ENCODE measurements around the gene EFCAB9.
"Not testable (repeated sequence)": the region's sequence is repeated elsewhere in the genome, so short reads cannot be mapped to it uniquely, and the experiment has no call there.

EFCAB9 gene

DNA sequence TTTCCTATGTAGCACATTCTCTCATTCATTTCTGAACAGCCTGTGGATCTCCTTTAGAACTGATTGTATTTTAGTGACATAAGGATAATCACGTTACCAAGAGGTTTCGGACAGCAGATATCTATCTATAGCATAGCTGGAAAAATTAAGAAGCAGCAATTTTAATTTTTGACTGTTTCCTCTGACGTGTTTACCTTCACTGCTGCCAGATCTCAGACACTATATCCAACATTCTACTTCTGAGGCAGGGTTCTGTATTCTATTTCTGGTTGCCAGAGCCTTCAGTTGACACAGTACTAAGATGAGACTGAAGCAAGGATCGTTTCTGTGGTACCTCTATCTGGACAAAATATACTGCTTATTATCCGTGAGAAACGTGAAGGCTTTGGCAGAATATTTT lies at the start of gene EFCAB9:
TSS of gene EFCAB9 (plus strand) at position 301 of the 400 bp plus-strand sequence. CDS start at position 302, 1 bp downstream.
- Mint-ChIP-seq H3K4me1 (peaks cover 7% of the 10 kb centered on the region), H3K27me3 (no peaks in the 10 kb centered on the region), H3K9me3 (no peaks in the 10 kb centered on the region), H3K4me3 (no peak within 1 kb of the TSS), H3K27ac (no peak within 1 kb of the TSS), H3K36me3 (ENCODE audit: low read depth) (no peaks in the 10 kb centered on the region)
- ATAC-seq (no peak), DNase-seq (no peak)

DNA sequence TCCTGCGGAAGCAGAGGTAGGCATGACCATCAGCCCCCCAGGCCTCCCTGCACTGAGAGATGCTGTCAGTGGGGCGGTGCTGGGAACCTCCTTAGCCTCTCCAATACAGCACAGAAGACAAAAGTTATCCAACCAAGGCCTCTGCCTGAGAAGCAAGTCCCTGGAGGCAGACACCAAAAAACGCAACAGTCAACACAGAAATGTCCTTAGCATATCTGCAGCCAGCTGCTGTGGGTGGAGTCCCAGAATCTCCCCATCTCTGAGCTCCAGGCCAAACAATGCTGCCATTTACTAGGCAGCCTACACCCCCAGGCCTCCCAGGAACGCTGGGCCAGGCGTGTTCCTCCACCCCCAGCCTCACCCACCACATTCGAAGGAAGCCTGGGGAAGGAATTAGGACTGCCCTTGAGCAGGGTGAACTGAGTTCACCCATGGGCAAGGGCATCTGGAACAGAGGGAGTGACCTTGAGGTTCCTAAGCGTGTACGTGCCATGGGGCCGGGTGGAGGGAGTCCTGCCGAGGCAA lies 49.6 kb upstream of the EFCAB9 start:
- H3K4me1 Mint-ChIP-seq, result peaks cover 89% of the 10 kb centered on the region
- ATAC-seq, result no peak
- no peak for DNase-seq
- H3K4me3 Mint-ChIP-seq, result no peak overlapping the region
- no peaks in the 10 kb centered on the region for H3K9me3 Mint-ChIP-seq
- peaks cover 8% of the 10 kb centered on the region for H3K36me3 Mint-ChIP-seq (ENCODE audit: low read depth)
- no peaks in the 10 kb centered on the region for H3K27me3 Mint-ChIP-seq
- H3K27ac Mint-ChIP-seq, result peak overlapping the region; percentile 28

DNA sequence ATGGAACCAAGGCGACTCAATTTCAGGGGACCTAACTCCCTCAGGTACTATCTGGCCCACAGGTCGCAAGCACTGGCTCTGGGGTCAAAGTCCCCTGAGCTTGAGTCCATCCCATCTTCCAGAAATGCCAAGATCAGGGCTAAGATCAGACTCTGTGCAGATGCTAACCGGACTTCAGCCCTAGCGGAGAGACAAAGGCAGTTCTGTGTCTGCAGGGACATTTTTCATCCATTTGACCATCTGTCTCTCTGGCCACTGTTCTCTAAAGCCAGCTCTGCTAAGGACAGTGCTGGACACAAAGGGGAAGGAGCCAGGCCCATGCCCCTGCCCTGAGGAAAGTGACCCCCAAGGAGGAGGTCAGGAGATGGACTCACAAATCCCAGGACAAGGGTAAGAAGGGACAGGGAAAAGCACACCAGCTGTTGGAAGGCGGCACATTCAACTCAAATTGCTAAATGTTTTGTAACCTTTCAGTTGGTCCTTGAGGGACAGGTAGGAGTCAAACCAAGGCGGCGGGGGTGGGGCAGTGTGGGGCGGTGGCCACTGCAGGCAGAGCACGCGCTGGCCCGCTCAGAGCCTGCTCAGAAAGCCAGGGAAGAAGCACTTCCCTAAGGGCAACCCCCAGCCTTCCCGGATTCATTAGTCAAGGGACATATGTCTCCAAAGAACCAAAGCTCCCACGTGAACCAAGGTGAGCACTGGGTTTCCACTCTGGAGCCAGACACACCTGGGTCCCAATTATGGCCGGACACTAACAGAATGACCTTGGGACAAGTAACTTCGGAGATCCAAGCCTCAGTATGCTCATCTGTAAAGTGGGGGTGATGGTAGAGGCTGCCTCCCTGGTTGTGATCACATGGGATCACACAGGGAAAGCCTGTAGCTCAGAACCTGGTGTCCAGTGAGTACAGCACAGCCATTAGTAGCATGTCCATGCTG lies 48.8 kb upstream of the EFCAB9 start:
- Mint-ChIP-seq H3K36me3 (ENCODE audit: low read depth) (peaks cover 4% of the 10 kb centered on the region), H3K27ac (peak overlapping the region; percentile 48), H3K27me3 (no peaks in the 10 kb centered on the region), H3K4me1 (peaks cover 86% of the 10 kb centered on the region), H3K9me3 (no peaks in the 10 kb centered on the region), H3K4me3 (no peak overlapping the region)
- no peak for DNase-seq
- no peak for ATAC-seq

DNA sequence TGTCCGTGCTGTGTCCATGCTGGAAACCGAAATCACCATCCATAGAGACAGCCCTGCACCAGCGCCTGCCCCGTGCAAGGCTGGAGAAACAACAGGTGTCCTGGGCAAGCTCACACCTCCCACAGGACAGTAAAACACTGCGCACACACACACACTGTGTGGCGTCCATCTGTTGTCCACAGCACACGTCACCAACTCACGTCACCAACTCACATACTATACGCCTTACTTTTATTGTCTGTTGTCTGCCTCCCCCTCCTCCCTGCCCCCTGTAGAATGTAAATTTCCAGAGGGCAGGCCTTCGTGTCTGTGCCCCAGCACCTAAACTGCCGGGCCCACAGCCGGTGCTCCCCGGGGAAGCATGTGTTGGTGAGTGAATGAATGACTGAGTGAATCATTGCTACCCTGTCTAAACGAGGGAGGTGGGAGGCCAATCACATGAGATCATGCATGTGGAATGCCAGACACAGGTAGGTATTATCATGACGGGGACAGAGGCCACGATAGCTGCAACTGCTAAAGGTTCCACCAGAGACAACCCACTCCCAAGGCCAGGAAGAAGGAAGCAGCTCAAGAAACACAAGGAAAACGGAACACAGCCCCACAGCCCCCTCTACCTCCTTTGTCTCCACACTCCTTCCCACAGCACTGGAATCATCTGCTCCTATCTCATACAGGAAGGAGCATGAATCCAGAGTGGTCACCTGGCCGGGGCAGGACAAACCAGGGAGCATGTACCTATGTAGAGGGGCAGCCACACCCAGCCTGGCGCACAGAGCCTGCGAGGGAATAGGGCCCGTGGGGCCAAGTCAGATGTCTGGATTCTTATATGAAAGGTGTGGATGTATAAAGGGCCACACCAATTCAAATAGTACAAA lies 47.9 kb upstream of the EFCAB9 start:
- no peaks in the 10 kb centered on the region for H3K9me3 Mint-ChIP-seq
- peaks cover 10% of the 10 kb centered on the region for H3K36me3 Mint-ChIP-seq (ENCODE audit: low read depth)
- peaks cover 88% of the 10 kb centered on the region for H3K4me1 Mint-ChIP-seq
- H3K27me3 Mint-ChIP-seq, result no peaks in the 10 kb centered on the region
- no peak for DNase-seq
- no peak for ATAC-seq
- peak overlapping the region; percentile 48 for H3K27ac Mint-ChIP-seq
- no peak overlapping the region for H3K4me3 Mint-ChIP-seq

DNA sequence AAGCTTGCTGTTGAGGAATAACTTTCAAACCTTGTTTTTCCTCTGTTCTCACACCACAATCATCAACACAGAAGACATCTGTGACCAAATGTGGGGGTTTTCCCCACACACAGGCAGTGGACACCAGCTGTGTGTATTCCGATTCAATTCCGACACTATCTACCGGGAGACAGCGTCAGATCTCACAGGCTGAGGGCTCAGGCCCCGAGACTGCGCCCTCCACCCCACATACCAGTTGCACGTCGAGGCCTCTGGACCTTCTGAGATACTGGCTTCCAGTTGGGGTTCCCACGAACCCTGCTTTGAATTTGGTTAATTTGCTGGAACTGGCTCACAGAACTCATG lies 47.3 kb upstream of the EFCAB9 start:
- H3K4me1 Mint-ChIP-seq, result peaks cover 91% of the 10 kb centered on the region
- DNase-seq (no peak), ATAC-seq (no peak)
- no peak overlapping the region for H3K4me3 Mint-ChIP-seq
- H3K9me3 Mint-ChIP-seq, result no peaks in the 10 kb centered on the region
- H3K36me3 Mint-ChIP-seq (ENCODE audit: low read depth), result peaks cover 12% of the 10 kb centered on the region
- H3K27ac Mint-ChIP-seq, result peak overlapping the region; percentile 48
- H3K27me3 Mint-ChIP-seq, result no peaks in the 10 kb centered on the region

DNA sequence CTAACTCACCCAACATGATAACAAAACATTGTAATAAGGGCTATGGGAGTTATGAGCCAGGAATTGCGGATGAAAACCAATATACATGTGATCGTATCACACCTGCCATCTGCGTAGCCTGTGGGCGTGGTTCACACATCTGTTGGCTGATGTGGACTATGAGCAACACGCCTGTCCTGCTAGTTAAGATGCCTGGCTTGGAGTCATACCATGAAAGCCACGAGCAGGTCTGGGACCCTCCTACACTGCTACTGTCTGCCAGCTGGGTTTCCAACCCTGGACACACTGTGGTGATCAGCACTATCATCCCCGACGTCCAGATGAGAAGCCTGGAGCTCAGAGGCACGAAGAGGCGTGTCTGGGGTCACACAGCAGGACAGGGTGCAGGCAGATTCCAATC lies 46.1 kb upstream of the EFCAB9 start:
- H3K4me1 Mint-ChIP-seq, result peaks cover 91% of the 10 kb centered on the region
- ATAC-seq, result peak; percentile 50
- no peak for DNase-seq
- no peak overlapping the region for H3K4me3 Mint-ChIP-seq
- peak overlapping the region; percentile 42 for H3K27ac Mint-ChIP-seq
- no peaks in the 10 kb centered on the region for H3K27me3 Mint-ChIP-seq
- peaks cover 22% of the 10 kb centered on the region for H3K36me3 Mint-ChIP-seq (ENCODE audit: low read depth)
- H3K9me3 Mint-ChIP-seq, result no peaks in the 10 kb centered on the region

DNA sequence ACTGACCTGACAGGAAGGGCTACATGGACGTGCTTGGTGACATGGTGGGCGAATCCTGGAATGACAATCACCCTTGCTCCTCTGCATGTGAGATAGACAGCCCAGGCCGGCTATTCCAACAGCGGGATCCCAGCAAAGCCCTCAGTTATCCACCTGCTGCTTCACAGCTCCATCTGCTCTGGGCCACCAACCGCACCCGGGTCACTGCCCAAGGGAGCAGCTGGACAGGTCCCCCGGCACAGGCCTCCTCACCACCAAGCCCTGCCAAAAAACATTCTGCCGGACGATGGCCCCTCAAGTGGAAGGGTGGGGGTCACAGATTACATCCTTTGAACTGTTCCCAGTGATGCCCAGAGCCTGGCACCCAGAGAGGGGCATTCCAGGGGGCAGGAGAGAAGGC lies 45.6 kb upstream of the EFCAB9 start:
- Mint-ChIP-seq H3K27ac (no peak overlapping the region), H3K4me1 (peaks cover 90% of the 10 kb centered on the region), H3K4me3 (no peak overlapping the region)

DNA sequence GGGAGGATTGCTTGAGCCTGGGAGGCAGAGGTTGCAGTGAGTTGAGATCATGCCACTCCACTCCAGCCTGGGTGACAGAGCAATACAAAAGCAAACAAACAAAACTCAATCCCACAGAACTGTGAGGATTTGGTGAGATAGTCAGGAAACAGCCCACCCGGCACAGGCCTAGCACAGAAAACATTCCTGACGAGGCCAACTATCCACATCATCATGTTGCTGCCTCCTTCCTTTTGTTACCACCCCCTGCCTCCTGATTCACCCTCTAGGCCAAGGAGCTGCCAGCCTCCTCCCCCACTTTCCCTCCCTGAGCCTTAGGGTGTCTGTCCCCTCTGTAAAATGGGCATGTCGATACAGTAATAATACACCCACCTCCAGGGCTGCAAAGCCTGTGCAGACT lies 44.9 kb upstream of the EFCAB9 start:
- Mint-ChIP-seq H3K36me3 (ENCODE audit: low read depth) (peaks cover 33% of the 10 kb centered on the region), H3K4me1 (peaks cover 88% of the 10 kb centered on the region), H3K27ac (peak overlapping the region; percentile 22), H3K4me3 (no peak overlapping the region), H3K9me3 (no peaks in the 10 kb centered on the region), H3K27me3 (no peaks in the 10 kb centered on the region)
- DNase-seq (no peak), ATAC-seq (no peak)

More for the DNA sequence above, 45.6 kb upstream of the EFCAB9 start:
- Mint-ChIP-seq H3K27me3 (no peaks in the 10 kb centered on the region), H3K9me3 (no peaks in the 10 kb centered on the region), H3K36me3 (ENCODE audit: low read depth) (peaks cover 26% of the 10 kb centered on the region)
- ATAC-seq (no peak), DNase-seq (no peak)

DNA sequence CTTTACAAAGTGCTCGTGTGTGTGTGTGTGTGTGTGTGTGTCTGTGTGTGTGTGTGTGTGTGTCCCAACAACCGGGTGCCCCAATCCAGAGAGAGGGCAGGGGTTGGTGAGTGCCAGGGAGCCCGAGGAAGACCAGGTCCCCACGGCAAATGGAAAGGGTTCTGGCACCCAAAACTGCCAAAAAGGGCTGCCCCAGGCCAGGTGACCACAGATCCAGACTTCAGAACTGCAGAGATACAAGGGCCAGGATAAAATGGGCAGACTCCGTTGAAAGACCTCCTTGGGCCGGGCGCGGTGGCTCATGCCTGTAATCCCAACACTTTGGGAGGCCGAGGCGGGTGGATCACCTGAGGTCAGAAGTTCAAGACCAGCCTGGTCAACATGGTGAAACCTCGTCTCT lies 44.5 kb upstream of the EFCAB9 start:
- H3K27me3 Mint-ChIP-seq, ATAC-seq, H3K9me3 Mint-ChIP-seq, H3K4me3 Mint-ChIP-seq, DNase-seq: not testable (repeated sequence)
- H3K4me1 Mint-ChIP-seq, result peaks cover 87% of the 10 kb centered on the region
- peaks cover 37% of the 10 kb centered on the region for H3K36me3 Mint-ChIP-seq (ENCODE audit: low read depth)
- H3K27ac Mint-ChIP-seq, result peak overlapping the region; percentile 22

DNA sequence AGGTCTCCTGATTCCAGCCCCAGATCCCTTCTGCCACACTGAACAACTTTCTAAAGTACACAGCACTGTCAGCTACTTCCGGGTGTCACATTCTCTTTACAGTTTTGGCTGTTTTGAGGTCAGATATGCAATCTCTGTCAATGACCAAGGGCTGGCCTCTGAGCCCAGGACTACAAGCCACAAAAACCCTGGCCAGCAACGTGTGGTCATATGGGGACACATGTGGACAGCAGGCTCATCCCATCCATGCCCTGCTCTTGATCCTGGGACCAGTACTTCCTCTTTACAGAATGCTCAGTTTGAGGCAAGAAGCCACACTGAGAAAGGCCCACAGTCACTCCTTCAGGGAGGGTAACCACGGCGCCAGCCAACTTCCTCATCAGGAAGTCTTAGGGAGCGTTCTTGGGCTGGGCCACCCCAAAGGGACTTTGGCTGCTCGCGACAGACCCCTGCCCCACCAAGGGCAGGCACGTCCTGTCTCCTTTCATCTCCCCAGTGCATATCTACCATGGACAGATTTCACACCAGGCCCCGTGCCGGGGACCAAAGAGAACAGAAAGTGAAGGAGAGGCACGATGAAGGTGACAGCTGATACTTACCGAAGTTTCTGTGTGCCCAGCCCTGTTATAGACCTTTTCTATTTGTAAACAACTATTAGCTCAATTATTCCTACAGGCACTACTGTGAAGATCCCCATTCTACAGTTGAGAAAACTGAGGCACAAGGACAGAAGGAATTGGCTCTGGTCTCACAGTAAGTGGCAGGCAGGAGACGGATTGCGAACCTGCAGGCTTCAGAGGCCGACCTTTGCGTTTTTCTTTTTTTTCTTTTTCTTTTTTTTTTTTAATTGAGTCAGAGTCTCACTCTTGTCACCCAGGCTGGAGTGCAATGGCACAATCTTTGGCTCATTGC lies 43.2 kb upstream of the EFCAB9 start:
- Mint-ChIP-seq H3K4me1 (peaks cover 83% of the 10 kb centered on the region), H3K9me3 (no peaks in the 10 kb centered on the region), H3K27me3 (no peaks in the 10 kb centered on the region), H3K27ac (peak overlapping the region; percentile 95), H3K4me3 (peak overlapping the region; percentile 67), H3K36me3 (ENCODE audit: low read depth) (peaks cover 42% of the 10 kb centered on the region)
- peak; percentile 60 for ATAC-seq
- DNase-seq, result peak; percentile 25

DNA sequence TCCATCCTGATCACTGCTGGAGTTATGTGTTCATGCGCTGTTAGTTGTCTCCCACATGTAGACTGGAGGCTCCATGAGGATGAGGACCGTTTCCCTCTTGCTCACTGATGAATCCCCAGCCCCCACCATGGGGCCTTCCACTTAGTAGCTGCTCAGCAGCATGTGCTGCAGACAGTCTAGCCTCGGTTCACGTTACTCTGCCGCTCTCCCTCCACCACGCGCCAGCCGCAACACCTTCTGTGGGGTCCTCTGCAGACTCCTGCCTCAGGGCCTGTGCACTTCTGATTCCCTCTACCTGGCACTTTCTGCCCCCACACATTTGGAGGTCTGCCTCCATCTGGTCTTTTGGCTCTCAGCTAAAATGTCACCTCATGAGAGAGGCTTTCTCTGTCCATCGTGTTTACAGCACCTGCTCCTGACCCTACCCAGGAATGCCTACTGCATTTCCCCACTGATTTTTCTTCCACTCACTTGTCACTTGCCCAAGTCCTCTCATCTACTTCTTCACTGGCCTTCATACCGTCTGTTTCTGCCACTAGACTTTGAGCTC lies 42.2 kb upstream of the EFCAB9 start:
- no peak for DNase-seq
- Mint-ChIP-seq H3K36me3 (ENCODE audit: low read depth) (peaks cover 49% of the 10 kb centered on the region), H3K4me1 (peaks cover 84% of the 10 kb centered on the region), H3K27me3 (no peaks in the 10 kb centered on the region), H3K4me3 (peak overlapping the region; percentile 67), H3K27ac (peak overlapping the region; percentile 95), H3K9me3 (no peaks in the 10 kb centered on the region)
- no peak for ATAC-seq

DNA sequence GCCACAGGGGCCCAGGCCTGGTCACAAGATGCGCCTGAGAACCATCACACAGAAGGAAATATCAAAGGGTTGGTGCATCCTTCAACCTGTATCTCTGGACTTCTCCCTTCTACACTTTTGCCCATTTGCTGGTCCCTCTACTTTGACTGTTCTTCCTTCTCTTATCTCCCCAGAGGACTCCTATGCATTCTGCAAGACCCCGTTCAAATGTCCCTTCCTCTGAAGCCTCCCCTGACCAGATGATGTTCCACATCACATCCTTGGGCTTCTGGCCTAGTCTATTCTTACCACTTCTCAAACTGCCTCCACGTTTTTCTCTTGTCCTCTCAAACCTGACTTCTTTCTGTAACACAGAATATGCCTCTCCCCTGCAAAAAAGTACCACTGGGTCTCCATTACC lies 40.3 kb upstream of the EFCAB9 start:
- Mint-ChIP-seq H3K4me1 (peaks cover 76% of the 10 kb centered on the region), H3K4me3 (no peak overlapping the region), H3K27ac (peak overlapping the region; percentile 62)

DNA sequence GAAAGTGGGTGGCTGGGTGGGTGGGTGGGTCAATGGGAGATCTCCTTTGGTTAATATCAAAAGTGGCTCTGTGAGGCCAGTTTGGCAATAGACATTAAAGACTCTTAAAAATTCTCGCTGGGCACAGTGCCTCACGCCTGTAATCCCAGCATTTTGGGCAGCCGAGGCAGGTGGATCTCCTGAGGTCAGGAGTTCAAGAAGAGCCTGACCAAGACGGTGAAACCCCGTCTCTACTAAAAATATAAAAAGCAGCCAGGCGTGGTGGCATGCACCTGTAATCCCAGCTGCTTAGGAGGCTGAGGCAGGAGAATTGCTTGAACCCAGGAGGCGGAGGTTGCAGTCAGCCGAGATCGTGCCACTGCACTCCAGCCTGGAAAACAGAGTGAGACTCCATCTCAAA lies 38.9 kb upstream of the EFCAB9 start:
- Mint-ChIP-seq H3K36me3 (ENCODE audit: low read depth) (peaks cover 49% of the 10 kb centered on the region), H3K27ac (peak overlapping the region; percentile 59), H3K4me1 (peaks cover 73% of the 10 kb centered on the region)
- DNase-seq, H3K27me3 Mint-ChIP-seq, ATAC-seq, H3K4me3 Mint-ChIP-seq, H3K9me3 Mint-ChIP-seq: not testable (repeated sequence)

More for the DNA sequence above, 40.3 kb upstream of the EFCAB9 start:
- ATAC-seq (no peak), DNase-seq (no peak)
- Mint-ChIP-seq H3K36me3 (ENCODE audit: low read depth) (peaks cover 50% of the 10 kb centered on the region), H3K27me3 (no peaks in the 10 kb centered on the region), H3K9me3 (no peaks in the 10 kb centered on the region)
